ENCODE data around the gene SYNE3.

SYNE3 gene

DNA sequence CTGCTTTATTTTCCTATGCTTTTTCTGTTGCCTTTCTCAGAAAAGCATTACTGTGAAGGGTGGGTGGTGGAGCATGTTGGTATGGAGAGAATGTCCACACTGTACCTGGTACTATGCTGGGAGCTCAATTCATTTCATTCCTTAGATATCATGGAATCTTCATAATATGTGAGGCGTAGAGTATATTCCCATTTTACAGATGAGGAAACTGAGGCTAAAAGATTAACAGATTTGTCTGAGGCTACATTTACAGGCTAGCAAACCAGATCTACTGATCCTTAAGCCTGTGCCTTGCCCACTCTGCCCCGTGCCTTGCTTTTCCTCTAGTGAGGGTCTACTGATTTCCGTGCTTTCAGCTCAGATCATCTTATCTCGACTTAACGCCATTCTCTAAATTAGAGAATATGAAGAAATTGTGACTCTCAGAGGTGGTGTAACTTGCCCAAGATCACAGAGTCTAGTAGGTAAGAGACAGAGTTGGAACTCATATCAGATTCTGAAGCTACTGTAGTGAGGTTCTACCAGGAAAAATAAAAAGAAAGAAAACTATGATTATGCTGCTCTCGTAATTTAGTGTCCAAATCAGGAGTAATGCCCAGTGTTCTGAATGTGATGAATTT is 23.9 kb upstream of the SYNE3 start:
- no peak for DNase-seq (ENCODE audit: low read depth)

DNA sequence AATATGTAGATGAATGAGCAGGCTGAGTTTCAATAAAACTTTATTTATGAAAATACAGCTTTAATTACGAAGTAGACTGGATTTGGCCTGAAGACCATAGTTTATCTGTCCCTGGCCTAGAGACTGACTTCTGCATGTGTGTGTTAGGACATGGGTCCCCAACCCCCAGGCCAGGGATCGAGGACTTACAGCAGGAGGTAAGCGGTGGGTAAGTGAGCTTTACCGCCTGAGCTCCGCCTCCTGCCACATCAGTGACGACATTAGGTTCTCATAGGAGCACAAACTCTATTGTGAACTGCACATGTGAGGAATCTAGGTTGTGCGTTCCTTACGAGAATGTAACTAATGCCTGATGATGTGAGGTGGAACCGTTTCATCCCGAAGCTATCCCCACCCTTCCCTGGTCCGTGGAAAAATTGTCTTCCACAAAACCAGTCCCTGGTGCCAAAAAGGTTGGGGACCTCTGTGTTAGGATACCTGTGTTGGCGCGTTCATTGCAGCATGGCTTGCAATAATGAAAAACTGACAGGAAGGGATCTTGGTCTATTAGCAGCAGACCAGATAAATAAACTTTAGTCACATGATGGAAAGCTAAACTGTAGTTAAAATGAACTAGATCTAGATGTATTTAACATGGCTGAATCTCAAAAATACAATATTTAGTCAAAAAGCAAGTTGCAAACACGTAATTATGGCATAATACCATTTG is 22.5 kb upstream of the SYNE3 start:
- no peak for DNase-seq (ENCODE audit: low read depth)

DNA sequence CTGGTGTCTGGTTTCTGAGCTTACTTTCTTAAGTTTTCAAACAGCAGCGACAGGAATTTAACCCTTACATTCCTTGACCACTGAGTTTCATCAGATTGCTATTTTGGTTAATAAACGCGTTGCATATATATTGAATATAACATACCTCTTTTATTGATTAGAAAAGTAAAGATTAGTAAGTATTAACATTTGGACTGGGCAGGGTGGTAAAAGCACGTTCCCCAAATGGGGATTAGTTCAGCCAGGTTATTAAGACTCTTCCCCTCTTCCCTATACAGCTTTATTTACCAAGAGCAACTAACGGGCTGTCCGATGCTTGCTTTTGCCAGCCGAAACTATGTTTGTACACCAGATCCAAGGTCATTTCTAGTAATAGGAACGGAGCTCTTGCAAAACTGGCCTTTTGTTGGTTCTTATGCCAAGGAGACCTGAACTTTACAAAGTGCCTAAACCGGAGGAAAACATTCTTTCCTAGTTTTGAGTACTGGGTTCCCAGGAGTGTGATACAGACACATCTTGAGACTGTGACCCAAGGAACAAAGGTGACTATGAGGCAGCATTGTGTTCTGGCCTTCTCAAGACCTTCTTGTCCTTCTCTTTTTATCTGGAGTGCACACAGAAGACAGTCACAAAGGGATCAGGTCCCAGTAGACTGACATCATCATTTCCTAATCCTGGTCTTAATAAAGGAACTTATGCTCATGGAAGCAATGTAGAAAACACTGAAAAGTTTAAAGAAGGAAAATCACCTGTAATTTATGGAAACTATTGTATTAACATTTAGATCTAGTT is 21.0 kb upstream of the SYNE3 start:
- DNase-seq (ENCODE audit: low read depth): no peak

DNA sequence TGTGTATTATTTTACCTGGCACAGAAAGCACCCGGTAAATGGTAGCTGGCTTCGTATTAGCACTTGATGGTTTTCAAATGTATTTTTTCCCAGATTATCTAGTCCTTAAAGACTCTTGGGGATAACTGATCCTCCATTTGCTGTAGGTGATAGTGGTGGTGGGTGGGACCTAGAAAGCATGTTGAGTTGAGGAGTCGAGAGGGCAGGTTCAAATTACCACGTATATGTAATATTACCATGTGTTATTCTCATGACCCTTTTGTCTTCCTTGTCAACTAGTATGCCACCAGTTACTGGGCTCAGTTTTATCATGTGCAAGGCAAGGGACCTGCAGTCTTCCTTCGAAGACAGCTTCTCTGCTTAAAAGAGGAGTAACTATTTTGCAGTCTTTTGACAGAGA is 20.2 kb upstream of the SYNE3 start:
- no peak for DNase-seq (ENCODE audit: low read depth)

DNA sequence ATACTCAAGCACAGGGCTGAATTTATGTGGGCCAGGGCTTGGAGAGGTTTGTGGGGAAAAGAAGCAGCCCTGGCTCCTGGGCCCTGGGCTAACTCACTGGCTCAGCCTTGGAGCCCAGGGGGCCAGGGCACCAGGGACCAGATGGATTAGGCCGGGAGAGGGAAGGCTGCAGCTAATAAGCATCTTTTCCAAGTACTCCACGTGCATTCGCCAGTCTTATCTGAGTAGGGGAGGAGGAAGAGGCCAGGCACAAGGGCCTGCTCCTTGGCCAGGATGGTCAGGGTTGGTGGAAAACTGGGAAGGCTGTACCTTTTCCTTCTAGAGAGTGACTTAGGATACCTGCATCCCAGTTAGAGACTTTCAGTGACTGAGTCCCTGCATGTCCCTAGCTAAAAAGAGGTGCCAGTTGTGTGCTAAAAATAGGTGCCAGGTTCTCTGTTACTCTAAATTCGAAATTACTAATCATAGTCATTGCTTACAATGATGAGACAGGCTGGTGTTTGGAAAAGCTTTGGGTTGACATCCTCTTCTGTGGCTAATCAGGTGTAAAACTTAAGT is 19.7 kb upstream of the SYNE3 start:
- DNase-seq (ENCODE audit: low read depth): no peak

DNA sequence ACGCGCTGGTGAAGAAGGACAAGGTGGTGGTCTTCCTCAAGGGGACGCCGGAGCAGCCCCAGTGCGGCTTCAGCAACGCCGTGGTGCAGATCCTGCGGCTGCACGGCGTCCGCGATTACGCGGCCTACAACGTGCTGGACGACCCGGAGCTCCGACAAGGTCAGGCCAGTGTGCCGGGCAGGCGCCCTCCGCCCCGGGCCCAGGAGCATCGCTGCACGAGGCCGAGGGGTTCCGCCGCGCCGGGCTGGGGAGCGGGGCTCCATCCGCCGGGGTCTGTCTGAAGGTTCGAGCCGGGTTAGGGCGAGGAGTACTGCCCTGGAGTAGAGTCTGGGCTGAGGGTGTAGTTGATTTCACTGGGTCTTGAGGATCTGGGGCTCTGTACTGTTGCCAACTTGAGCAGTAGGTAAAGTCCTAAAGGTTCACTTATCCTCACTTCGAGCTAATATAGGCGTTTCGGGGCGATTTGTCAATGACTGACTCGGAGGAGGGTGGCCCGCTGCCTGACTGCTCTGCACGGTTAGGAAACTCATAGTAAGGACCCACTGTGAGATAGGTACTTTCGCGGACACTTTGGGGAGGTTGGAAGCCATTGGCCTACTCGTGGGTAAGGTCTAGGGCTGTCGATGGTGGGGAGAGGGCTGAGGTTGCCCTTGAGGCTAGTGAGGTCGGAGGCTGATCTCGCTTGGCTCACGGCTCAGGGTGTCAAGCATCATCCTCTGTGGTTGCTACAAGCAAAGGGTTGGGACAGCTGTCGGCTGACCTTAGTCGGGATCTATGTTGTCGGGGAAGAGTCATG is 19.0 kb upstream of the SYNE3 start:
- no peak for DNase-seq (ENCODE audit: low read depth)

DNA sequence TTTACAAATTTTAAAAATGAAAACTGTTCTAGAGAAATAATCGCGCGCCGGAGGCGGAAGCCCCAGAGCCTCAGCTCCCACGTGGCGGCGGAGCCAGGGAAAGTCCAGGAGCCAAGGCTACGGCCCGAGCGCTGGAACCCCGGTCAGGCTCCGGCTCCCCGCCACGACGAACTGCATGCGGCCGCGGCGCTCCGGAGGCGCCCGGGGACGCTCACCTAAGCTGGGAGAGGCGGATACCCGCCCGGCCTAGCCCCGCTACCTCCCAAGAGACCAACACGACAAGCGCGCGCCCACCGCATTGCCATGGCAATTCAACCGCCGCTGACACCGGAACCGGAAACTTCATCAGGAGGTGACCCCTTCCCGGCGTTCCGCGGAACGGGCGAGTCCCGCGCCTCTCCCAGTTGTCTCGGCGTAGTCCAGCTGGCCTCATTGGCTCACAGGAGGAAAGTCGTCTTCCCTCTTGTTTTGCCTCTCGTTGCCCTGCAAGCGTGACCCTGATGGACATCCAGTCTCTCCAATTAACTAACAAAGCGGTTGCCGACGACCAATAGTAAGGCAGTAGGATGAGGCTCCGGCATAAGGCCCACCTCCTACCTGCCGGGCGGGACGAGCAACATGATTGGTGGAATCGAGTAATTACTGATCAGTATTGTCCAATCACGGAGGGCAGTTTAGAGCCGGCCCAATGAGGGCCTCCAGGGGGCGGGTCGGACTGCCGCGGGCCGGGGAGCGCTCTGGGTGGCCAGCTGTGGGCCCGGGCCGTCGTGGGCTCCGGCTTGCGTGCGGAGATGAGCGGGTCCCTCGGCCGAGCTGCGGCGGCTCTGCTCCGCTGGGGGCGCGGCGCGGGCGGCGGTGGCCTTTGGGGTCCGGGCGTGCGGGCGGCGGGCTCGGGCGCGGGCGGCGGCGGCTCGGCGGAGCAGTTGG is 18.1 kb upstream of the SYNE3 start, which contains the start of gene GLRX5:
Gene GLRX5 (plus strand): TSS at position 752 of the 927 bp plus-strand sequence. CDS start 40 bp downstream, at position 792.
- peak; percentile 100 for DNase-seq (ENCODE audit: low read depth)

DNA sequence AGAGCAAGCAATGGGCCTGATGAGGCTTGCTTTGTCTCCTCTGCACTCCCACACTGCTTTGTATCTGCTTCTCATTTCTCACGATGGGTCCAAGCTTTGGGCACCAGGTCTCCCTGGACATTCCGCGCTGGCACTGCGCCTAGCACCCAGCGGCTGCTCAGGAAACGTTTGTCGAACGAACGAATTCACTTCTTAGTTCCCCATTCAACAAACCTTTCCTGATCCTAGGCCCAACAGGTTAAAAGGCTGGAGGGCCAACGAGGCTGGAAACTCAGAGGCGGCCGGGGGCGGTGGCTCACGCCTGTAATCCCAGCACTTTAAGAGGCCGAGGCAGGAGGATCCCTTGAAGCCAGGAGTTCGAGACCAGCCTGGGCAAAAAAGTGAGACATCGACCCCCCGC is 17.4 kb upstream of the SYNE3 start:
- no peak for DNase-seq (ENCODE audit: low read depth)

DNA sequence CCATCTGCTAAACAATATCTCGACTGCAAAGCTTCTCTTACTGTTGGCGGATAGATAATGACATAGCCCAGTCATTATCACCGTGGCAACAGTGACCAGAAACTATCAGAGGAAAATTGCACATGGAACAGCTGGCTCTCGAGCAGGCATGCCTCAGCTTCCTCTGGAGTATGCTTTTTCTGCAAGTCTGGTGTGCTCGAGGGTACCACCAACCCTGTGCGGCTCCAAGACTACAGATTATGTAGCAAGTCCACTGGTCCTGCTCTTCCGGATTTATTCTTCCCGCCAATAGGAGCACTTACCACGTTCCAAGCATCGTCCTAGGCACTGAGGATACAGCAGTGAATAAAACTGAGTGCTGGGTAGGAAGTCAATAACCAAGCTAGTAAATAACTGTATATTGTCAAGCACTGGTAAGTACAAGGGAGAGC is 17.0 kb upstream of the SYNE3 start:
- DNase-seq (ENCODE audit: low read depth): no peak

DNA sequence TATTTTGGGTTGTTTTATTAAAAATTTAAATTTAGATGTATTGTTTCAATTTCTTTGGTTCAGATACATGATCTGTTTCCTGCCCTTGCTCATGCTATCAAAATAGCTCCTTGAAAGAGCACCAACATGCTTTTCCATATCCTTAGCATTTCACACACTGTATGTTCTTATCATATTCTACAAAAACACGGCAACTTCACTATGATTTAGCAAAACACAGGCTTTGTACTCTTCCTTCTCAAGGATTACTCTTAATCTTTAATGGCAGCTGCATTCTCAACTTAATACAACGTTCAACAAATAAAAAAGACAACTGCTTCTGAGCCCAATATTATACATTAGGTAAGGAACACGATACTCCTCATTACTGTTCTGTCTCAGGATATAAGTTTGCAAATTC is 15.5 kb upstream of the SYNE3 start:
- no peak for DNase-seq (ENCODE audit: low read depth)

DNA sequence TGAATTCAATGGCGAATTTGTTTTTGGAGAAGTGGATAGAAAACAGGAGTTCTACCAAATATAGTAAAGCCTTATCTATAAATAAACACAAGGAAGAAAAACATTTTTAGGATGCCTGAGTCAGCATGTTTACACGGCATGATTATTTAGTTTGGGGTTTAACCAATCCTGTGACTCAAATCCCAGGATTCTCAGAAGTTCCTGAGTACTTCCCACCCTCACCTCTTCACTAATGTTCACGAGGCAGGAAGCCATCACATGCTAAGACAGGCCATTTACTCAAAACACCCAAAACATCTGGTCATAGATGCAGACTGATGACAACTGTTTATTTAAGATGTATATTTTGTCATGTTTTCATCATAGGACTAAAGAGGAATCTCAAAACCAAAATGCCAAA is 15.0 kb upstream of the SYNE3 start:
- DNase-seq (ENCODE audit: low read depth): no peak

DNA sequence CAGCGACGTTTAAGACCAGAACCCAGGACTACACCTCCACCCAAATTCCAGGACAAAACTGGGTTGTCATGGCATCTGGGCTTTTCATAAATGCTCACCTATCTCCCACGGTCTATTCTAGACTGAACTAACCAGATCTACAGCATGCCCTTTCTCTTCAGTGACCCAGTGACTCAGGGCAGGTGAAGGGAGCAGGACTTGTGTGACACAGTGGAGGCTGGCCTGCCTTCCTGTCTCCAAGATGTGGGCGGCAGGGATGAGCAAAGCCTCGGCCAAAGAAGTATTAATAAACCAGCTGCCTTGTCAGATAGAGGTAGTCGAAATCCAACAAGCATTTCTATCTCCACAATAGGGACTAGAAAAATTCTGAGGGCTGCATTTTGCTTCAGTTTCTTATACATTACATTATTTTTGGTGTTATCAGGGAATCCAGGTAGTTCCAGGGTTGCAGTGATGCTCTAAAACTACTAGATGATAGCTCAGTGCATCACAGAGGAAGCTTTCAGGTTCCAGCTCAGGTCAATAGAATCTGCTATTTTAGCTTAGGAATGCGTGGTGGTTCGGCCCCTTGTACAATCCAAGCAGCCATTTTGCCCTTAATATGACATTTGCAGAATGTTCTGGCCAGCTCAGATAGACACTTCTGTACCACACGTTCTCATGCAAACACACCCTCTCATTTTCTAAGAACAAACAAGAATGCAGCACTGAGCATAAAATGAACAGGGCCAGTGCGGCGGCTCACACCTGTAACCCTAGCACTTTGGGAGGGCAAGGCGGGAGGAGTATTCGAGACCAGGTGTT is 14.2 kb upstream of the SYNE3 start:
- no peak for DNase-seq (ENCODE audit: low read depth)

DNA sequence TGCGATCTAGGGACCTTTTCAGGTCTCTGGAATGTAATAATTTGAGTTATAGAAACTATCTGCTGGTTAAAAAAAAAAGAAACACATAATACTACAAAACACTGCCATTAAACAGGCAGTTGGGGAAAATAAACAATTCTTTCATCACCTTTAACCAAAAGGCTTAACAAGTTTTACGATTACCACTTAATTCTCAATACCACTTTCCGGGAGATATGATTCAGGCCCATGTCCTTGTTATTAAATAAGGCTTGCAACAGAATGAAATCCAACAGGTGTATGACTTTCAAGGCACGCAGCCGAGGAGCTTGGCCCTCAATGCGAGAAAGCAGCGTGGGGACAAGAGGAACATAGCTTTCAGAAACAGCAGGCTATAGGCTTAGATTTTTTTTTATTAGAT is 12.8 kb upstream of the SYNE3 start:
- DNase-seq (ENCODE audit: low read depth): no peak

DNA sequence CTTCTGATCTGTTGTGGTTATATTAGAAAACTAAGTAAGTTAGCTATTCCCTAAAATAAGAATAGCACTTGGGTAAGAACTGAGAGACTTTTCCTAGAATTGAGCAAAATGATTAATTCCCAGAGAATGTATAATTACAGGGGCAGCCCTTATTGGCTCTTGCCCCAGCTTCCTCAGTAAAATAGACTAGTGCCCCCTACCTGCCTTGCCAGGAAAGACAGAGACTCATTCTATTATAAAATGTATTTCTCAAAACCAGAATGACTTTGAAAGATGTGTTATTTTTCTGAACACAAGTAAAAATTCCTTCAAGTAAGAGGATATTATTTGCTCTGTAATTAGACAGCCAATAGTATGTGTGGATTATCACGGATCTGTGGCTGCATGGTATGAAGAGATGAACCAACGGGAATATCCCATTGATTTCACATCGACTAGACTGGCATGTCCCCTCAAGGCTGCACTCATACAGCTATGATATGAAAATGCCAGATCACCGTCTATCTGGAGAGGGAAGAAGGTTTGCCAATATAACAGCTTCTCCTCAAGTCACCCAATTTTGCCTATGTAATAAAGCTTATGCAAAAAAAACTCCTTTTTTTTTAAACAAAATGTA is 11.0 kb upstream of the SYNE3 start:
- DNase-seq (ENCODE audit: low read depth): no peak

DNA sequence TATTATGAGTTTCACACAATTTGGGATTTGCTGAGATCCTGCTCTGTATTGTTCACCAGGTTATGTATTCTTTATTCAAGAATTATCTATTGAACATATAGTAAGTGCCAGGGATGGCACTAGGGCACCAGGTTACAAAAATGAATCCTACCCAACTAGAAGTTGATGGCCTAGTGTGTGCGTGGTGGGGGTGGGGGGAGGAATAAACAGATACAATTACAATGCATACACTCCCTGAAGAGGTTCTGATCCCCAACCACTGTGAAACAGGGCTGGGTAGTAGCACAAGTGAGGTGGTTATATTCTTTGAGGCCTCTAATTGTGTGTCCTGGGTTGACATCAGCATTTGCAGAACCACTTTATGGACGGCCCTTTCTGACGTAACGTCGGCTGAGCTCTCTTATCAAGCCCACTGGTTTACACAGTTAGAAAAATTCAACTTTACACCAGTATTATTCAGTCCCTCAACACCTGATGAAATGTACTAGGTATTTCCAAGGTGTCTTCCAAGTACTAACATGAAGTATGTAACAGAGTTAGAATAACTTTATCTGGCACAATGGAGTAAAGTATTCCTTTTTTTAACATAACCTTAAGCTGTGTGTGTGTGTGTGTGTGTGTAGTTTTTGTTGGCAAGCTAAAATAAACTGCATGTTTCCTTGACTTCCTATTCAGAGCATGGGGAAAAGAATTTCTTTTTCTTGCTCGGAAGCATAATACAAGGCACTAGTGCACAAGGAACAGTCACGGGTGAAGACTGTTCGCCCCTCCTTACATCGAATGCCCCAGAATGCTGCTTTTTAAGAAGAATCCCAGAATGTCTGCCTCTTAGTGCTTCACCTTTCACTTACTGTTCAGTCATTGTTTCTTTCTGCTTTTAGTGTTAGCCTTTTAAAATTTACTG is 10.3 kb upstream of the SYNE3 start:
- no peak for DNase-seq (ENCODE audit: low read depth)

DNA sequence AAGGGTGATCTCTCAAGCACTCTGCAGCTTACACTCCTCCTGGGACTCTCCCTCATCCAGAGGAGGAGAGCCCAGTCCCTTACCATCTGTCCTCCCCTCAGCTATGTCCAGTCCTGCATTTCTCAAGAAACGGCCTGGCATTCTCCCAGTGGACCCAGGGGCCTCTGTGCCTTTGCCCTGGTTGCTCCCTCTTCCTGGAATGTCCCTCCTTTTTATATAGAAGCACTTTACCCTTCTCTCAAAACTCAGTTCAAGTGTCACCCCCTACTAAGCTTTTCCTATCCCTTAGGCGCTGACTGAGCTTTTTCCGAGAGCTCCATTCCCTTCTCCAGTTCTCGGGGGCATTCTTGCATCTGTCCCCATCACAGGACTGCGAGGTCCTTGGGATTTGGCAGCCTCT is 9.5 kb upstream of the SYNE3 start:
- DNase-seq (ENCODE audit: low read depth): no peak

DNA sequence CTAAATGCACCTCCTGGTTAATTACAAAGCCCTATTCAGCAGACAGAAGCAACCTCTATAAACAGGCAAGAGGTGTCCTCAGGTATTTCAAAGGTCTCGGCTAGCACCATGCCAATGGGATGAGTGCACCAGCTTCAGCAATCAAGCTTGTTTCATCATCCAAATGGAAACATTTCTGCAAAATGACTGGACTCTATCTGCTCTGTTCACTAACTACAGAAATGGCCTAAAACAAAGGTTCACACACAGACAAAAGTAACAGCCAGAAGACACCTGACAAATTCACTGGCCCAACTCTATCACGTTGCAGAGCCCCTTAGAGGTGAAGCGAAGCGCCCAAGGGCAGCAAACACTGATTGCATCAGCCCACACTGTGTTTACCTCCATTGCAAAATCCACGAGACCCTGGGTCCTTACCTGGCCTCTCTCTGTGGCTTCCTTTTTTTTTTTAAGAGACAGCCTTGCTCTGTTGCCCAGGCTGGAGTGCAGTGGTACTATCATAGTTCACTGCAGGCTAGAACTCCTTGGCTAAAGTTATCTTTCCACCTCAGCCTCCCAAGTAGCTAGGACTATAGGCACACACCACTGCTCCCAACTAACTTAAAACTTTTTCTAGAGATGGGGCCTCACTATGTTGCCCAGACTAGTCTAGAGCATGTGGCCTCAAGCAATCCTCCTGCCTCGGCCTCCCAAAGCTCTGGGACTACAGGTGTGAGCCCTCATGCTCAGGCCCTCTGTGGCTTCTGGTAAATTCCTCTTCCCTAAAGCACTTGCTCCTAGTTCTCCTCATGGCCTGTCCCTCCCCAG is 8.5 kb upstream of the SYNE3 start:
- no peak for DNase-seq (ENCODE audit: low read depth)

Measured in GM04504 (cell line).